Nephron progenitor cell (in vitro differentiated cells): ENCODE measurements around the gene INTS3.

Experiments
- DNase-seq: peaks from one replicate; pipeline ENCODE4 v3.0.0; 2021
- H3K27ac Mint-ChIP-seq: 2 replicates; pipeline ENCODE4 v1.8.0; 2021; ENCODE audit warnings: mild to moderate bottlenecking, moderate library complexity, mixed read lengths
- H3K27me3 Mint-ChIP-seq: 2 replicates; pipeline ENCODE4 v1.8.0; 2021; ENCODE audit warnings: mild to moderate bottlenecking, low read depth, mixed read lengths; ENCODE audit not compliant: poor library complexity
- H3K36me3 Mint-ChIP-seq: 2 replicates; pipeline ENCODE4 v1.8.0; 2021; ENCODE audit warnings: low read depth, mixed read lengths
- H3K4me1 Mint-ChIP-seq: 2 replicates; pipeline ENCODE4 v1.8.0; 2021; ENCODE audit warnings: mixed read lengths
- H3K4me3 Mint-ChIP-seq: 2 replicates; pipeline ENCODE4 v1.8.0; 2021; ENCODE audit warnings: mild to moderate bottlenecking, moderate library complexity, mixed read lengths
- H3K9me3 Mint-ChIP-seq: 2 replicates; pipeline ENCODE4 v1.8.0; 2021; ENCODE audit warnings: mild to moderate bottlenecking, moderate library complexity, mixed read lengths
- CTCF ChIP-seq: fragments of 200-600 bp; sonication (generic); IDR thresholded peaks from 2 replicates; pipeline ENCODE4 v1.5.0; 2021; ENCODE audit warnings: antibody characterized with exemption

Gene INTS3

GRCh38 chr1:153799566-153800465, 72.0 kb downstream of the INTS3 start:
- H3K4me3 Mint-ChIP-seq: no peak overlapping the region
- H3K4me1 Mint-ChIP-seq: peaks cover 39% of the 10 kb centered on the region
- no peaks in the 10 kb centered on the region for H3K27me3 Mint-ChIP-seq
- DNase-seq: no peak
- no peaks in the 10 kb centered on the region for H3K9me3 Mint-ChIP-seq
- TF ChIP-seq CTCF: no peak
- peaks cover 20% of the 10 kb centered on the region for H3K36me3 Mint-ChIP-seq
- H3K27ac Mint-ChIP-seq: peak overlapping the region; percentile 73

GRCh38 chr1:153800516-153800915, 72.7 kb downstream of the INTS3 start:
- no peak for TF ChIP-seq CTCF
- Mint-ChIP-seq H3K9me3 (no peaks in the 10 kb centered on the region), H3K4me1 (peaks cover 32% of the 10 kb centered on the region), H3K27ac (peak overlapping the region; percentile 85), H3K27me3 (no peaks in the 10 kb centered on the region), H3K36me3 (peaks cover 23% of the 10 kb centered on the region), H3K4me3 (no peak overlapping the region)
- DNase-seq: no peak

- Mint-ChIP-seq H3K9me3 (no peaks in the 10 kb centered on the region), H3K36me3 (peaks cover 26% of the 10 kb centered on the region), H3K27ac (peak overlapping the region; percentile 85), H3K4me1 (peaks cover 30% of the 10 kb centered on the region), H3K4me3 (no peak overlapping the region), H3K27me3 (no peaks in the 10 kb centered on the region)
- no peak for DNase-seq
- TF ChIP-seq CTCF: no peak
These were observed 73.3 kb downstream of the INTS3 start for GRCh38 chr1:153801028-153801625.

- DNase-seq: no peak
- Mint-ChIP-seq H3K27ac (no peak overlapping the region), H3K9me3 (no peaks in the 10 kb centered on the region), H3K4me3 (no peak overlapping the region), H3K36me3 (peaks cover 32% of the 10 kb centered on the region), H3K27me3 (no peaks in the 10 kb centered on the region), H3K4me1 (peaks cover 23% of the 10 kb centered on the region)
- TF ChIP-seq CTCF: no peak
These were observed 74.2 kb downstream of the INTS3 start for GRCh38 chr1:153801786-153802697.

- Mint-ChIP-seq H3K9me3 (no peaks in the 10 kb centered on the region), H3K4me1 (peaks cover 7% of the 10 kb centered on the region), H3K4me3 (no peak overlapping the region), H3K36me3 (peaks cover 41% of the 10 kb centered on the region), H3K27me3 (no peaks in the 10 kb centered on the region), H3K27ac (peak overlapping the region; percentile 71)
- no peak for DNase-seq
- TF ChIP-seq CTCF: no peak
These were observed 75.7 kb downstream of the INTS3 start for GRCh38 chr1:153803470-153804056.
